Limb (tissue), 2 donors: ENCODE data around the gene IGSF9.
A peak's percentile ranks its signal among the peaks of the same experiment; 100 is the strongest.
"Not testable (repeated sequence)": the region's sequence is repeated elsewhere in the genome, so short reads cannot be mapped to it uniquely, and the experiment has no call there.

ENCODE experiments used
- DNase-seq, 2 donors: peaks; one replicate each; pipeline ENCODE4 v3.0.0-alpha.2; 2016; ENCODE audit errors: extremely low spot score in 2 of 2

Gene IGSF9

GRCh38 chr1:159899634-159900033, 45.8 kb downstream of the IGSF9 start:
- DNase-seq = not testable (repeated sequence)

GRCh38 chr1:159898527-159898926, 46.9 kb downstream of the IGSF9 start:
- no peak for DNase-seq

DNA sequence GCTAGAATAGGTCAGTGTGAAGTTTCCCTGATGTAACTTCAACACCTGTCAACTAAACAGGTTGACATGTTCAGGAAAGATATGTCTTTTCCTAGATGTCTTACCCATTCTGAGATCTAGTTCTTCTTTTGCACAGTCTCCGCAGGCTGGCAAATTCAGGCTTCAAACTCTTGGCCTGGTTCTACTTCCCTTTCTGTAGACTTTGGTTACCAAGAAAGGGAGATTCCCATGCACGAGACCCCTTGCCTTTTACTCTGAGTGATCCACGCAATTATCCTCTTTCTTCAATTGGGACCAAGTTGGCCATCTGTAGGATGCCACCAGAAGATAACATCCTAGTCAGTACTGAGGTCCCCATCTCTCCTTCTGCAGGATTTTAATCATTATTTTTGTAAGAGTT, 47.5 kb downstream of the IGSF9 start:
- DNase-seq = no peak

DNA sequence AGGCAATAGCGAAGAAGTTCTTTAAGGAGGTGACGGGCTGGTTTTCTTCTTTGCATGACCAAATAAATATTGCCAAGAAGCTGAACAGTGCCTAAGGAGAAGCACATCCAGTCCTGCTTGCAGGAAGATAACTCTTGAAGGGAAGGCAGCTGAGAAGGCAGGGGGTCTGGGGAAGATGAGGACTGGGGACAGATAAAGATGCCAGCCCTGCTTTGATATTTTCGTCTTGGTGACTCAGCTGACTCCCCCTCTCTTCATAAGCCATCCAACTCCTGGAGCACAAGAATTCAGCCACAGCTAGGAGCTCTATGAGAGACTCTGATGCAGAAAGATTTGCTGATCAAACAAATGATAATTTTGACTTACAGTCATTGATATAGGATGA, 48.9 kb downstream of the IGSF9 start:
- DNase-seq = no peak

GRCh38 chr1:159895836-159896545, 49.4 kb downstream of the IGSF9 start:
- DNase-seq = peak in 1 of 2 donors; percentile 54

GRCh38 chr1:159895286-159895685, 50.1 kb downstream of the IGSF9 start:
- DNase-seq = no peak

GRCh38 chr1:159892944-159893343, 52.5 kb downstream of the IGSF9 start:
- DNase-seq = no peak

GRCh38 chr1:159891275-159892157, 53.9 kb downstream of the IGSF9 start:
- peak; percentile 55 to 75 for DNase-seq

- DNase-seq = no peak
Observed at GRCh38 chr1:159890390-159890789, 55.0 kb downstream of the IGSF9 start.

DNA sequence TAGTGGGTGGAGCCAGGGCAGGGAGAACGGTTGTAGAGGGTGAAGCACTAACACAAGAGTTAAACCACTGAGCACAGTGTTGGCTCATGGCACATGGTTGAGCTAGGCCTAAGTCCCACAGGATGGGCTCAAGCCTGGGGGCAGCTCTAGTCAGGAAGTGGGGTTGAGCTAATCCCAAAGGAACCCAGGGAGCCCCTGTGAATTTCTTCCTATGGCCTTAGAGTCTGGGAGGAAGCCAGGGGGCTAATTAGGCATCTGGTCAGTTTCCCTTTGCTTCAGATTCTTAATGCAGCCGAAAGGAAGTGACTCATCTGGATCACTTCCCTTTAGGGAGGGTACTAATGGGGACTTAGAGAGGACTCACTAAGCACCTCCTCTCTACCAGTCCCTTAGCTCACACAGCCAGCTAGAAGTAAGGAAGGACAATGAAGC, 55.6 kb downstream of the IGSF9 start:
- DNase-seq = no peak

DNA sequence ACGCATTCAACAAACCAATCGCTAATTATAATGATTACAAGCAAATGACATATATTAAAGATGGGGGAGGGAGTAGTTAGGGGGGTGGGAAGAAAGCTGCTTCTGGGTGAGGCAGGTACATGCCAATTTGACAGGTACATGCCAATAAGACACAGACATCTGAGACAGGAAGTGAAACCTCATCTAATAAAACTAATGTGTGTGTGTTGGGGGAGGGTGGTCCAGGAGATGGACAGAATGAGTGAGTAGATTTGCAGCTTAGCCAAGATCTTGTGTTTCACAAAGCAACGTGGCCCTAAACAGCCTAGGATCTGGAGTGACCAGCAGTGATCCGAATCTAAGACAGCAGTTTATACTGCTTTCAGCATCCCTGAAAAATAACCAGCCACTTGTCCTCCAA, 56.2 kb downstream of the IGSF9 start:
- no peak for DNase-seq

DNA sequence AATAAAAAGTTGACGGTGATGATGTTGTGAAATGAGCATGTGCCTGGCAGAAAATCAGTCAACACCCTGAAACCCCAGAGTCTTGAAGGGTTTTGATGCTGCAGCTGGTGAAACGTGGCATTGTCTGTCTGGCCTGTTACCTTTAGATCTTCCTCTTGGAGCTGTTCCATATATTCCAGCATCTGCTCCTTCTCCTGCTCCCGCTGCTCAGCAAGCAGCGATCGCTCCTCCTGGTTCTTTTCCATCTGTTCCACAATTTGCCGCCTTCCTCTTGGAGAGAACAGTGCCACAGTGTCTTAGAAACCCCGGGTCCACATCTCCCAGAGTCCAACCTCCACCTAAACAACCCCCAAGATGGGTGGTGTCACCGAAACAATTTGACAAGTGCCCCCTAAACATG, 61.1 kb downstream of the IGSF9 start:
- DNase-seq = no peak

GRCh38 chr1:159883134-159883533, 62.3 kb downstream of the IGSF9 start:
- no peak for DNase-seq

DNA sequence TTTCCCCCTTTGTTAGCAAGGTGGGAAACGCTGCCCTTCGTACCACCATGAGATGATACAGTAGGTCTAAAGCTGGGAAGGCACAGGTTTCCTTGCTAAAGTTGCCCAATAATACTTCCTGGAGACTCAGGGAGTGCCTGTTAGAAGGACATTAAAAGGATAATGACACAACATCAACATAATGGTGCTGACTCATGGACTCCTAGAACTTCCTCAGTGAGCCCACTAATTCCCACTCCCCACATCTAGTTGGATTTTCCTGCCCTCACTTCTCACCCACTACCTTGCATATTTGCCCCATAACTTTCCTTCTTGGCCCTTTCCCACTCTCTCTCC, 62.9 kb downstream of the IGSF9 start:
- DNase-seq = no peak

- peak; percentile 7 to 64 for DNase-seq
Observed at GRCh38 chr1:159881622-159882526, 63.5 kb downstream of the IGSF9 start.

DNA sequence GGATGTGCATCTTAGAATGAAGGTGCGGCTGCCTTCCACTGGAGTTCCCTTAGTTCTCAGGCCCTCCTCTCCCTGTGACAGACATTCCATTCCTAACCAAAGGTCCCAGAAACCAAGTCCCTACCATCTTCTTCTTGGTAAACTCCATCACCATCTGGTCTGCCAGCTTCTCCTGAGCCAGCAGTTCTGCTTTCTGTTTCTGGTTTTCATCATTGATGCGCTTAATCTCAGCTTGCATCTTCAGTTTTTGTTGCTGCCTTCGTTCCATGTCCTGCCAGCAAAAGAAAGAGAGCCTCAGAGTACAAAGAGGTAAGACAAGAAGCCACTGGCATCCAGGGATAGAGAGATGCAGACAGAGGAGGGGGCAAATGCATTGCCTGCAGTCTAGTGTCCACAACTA, 65.0 kb downstream of the IGSF9 start:
- no peak for DNase-seq

DNA sequence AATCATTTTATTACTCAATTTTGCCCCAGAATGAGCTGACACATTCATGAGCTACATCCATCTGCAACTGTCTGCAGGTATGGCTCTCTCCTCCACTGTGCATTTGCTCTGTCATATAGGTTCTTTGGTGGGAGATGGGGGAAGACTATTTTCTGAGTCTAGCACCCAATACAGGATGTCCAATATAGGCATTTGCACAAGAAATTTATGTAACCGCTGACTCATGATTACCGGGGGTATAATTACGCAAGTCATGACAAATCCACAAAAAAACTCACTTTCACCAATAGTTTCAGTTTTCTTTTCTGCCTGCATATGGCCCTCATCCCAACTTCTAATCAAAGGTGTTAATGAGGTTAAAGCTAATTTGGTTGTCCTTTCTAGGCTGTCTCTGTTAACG, 65.4 kb downstream of the IGSF9 start:
- no peak for DNase-seq

DNA sequence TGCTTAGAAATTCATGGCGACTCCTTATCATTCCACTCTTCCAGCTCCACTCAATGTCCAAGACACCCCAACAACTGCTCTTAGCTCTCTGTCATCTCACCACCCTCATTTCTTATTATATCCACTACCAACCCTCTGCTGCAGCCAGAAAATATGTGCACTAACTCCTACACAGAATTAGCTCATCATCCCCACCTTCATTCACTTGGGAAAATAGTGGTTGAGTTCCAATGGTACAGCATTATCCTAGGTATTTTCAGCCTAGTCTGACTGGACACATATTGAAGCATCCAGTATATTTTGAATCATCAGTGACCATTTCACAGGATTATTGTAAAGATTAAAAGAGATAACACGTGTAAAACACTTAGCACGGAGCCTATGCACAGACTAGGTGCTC, 66.3 kb downstream of the IGSF9 start:
- DNase-seq = no peak

GRCh38 chr1:159877695-159878444, 67.5 kb downstream of the IGSF9 start:
- DNase-seq = no peak
